GM12872 (cell line): ENCODE measurements around the gene RELB.

ENCODE experiments used
- TF ChIP-seq, protein P1 (sequence below): IDR thresholded peaks from 3 replicates; pipeline ENCODE4 v1.5.1; 2011; ENCODE audit warnings: low read depth, mild to moderate bottlenecking, low read length, moderate library complexity; ENCODE audit not compliant: insufficient read depth

RELB gene

GRCh38 chr19:45001087-45001739 is at the start of gene RELB:
RELB (plus strand) TSS chr19:45001464; CDS start chr19:45001580, 116 bp downstream.
- TF ChIP-seq, protein P1, sequence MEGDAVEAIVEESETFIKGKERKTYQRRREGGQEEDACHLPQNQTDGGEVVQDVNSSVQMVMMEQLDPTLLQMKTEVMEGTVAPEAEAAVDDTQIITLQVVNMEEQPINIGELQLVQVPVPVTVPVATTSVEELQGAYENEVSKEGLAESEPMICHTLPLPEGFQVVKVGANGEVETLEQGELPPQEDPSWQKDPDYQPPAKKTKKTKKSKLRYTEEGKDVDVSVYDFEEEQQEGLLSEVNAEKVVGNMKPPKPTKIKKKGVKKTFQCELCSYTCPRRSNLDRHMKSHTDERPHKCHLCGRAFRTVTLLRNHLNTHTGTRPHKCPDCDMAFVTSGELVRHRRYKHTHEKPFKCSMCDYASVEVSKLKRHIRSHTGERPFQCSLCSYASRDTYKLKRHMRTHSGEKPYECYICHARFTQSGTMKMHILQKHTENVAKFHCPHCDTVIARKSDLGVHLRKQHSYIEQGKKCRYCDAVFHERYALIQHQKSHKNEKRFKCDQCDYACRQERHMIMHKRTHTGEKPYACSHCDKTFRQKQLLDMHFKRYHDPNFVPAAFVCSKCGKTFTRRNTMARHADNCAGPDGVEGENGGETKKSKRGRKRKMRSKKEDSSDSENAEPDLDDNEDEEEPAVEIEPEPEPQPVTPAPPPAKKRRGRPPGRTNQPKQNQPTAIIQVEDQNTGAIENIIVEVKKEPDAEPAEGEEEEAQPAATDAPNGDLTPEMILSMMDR = no peak

DNA sequence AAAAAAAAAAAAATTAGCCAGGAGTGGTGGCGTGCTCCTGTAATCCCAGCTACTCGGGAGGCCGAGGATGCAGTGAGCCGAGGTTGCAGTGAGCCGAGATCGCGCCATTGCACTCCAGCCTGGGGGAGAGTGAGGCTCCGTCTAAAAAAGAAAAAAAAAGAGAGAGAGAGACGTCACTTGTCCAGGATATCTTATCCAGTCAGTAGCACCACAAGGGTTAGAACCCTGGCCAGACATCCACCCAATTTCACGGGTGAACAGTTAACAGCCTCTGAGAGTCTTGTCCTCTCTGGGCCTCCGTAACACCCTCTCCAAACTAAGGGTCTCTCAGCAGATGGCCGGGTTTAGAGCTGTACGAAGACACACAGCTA is 47.0 kb upstream of the RELB start:
- TF ChIP-seq, protein P1 = no peak

- TF ChIP-seq, protein P1 = no peak
Measured at GRCh38 chr19:44954649-44955504, 46.4 kb upstream of the RELB start, which contains the start of gene CLPTM1. CLPTM1 (plus strand) TSS chr19:44955380; CDS start chr19:44955396, 16 bp downstream.

GRCh38 chr19:44955505-44956439 is 45.5 kb upstream of the RELB start:
- TF ChIP-seq, protein P1 = no peak

GRCh38 chr19:44957526-44957925 is 43.7 kb upstream of the RELB start:
- TF ChIP-seq, protein P1 = no peak

GRCh38 chr19:44958090-44958489 is 43.2 kb upstream of the RELB start:
- TF ChIP-seq, protein P1 = no peak

DNA sequence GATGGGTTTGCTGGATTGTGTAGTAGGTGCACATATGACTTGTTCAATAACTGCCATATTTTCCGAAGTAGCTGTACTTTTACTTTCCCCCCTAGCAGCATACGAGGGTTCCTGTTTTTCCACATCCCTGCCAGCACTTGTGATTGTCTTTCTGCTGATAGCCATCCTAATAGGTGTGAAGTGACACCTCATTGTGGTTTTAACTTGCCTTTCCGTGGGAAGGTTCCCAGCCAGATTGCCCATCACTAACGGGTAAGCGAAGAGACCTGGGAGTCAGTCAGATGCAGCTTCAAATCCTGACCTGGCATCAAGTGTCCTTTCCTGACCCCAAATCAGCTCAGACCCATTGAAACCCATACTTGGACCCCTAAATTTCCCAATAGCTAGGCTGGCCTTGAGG is 41.6 kb upstream of the RELB start:
- TF ChIP-seq, protein P1 = no peak
